ENCODE data around the gene TRMT5.

Gene TRMT5

DNA sequence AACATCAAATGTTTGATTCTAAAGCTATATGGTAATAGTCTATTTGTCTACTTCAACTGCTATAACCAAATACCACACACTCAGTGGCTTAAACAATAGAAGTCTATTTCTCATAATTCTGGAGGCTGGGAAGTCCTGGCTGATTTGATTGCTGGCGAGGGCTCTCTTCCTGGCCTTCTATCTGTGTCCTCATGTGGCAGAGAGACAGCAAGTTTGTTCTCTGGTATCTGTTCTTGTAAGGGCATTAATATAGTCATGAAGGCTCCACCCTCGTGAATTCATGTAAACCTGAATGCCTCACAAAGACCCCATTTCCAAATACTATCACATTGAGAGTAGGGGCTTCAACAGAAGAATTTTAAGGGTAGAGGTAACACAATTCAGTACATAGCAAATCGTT lies 34.1 kb downstream of the TRMT5 start:
- ChIA-PET CTCF (no interaction called here), POLR2A (no interaction called here)
- DNase-seq: no peak
- 100% methylated on average over 2 of the region's 3 CpGs for WGBS (ENCODE audit: insufficient coverage)
- H3K36me3 ChIP-seq (ENCODE audit: control insufficient read depth in 4 of 4, insufficient read depth in 4 of 4, low read length in 3 of 4): peaks cover 0 to 4% (median 2%) of the 10 kb centered on the region in 4 experiments
- no peaks in the 10 kb centered on the region for H3K4me1 ChIP-seq (ENCODE audit: control extremely low read depth in 1 of 4, control insufficient read depth in 4 of 4, insufficient read depth in 4 of 4, low read length in 3 of 4)
- no peaks in the 10 kb centered on the region for H3K27me3 ChIP-seq (replicated peaks in 2 of 5; ENCODE audit: control insufficient read depth in 4 of 5, insufficient read depth in 5 of 5, low read length in 4 of 5)
- H3K27ac ChIP-seq (ENCODE audit: insufficient read depth in 1 of 2, low read depth in 1 of 2, low read length in 2 of 2, poor library complexity in 1 of 2, severe bottlenecking in 2 of 2): no peak overlapping the region
- no peaks in the 10 kb centered on the region for H3K9me3 ChIP-seq (ENCODE audit: control extremely low read depth in 1 of 5, control insufficient read depth in 4 of 5, insufficient read depth in 2 of 5, low read depth in 1 of 5, low read length in 4 of 5)
- H3K4me3 ChIP-seq (ENCODE audit: control insufficient read depth in 1 of 7, extremely low read depth in 1 of 7, insufficient read depth in 4 of 7, low read depth in 2 of 7, low read length in 6 of 7): no peak overlapping the region

DNA sequence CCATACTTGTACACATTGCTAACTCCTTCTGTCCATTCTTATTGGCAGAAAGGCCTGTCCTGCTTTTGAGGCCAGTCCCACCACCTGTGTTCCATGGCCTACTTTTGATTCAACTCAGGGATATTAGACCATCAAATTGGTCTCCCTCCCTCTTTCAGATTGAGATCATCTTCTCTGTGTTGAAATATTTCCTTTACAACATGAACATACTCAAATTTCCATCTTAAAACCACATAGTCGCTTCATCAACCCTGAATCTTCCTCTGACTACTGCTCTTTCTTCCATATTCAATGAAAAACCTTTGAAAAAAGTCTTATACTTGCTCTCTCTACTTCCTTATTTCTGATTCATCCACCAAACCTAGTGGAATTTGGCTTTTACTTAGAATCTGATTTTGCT lies 34.9 kb downstream of the TRMT5 start:
- ChIA-PET CTCF (no interaction called here), POLR2A (no interaction called here)
- H3K27me3 ChIP-seq (replicated peaks in 2 of 5; ENCODE audit: control insufficient read depth in 4 of 5, insufficient read depth in 5 of 5, low read length in 4 of 5): no peaks in the 10 kb centered on the region
- H3K27ac ChIP-seq (ENCODE audit: insufficient read depth in 1 of 2, low read depth in 1 of 2, low read length in 2 of 2, poor library complexity in 1 of 2, severe bottlenecking in 2 of 2): no peak overlapping the region
- no peaks in the 10 kb centered on the region for H3K9me3 ChIP-seq (ENCODE audit: control extremely low read depth in 1 of 5, control insufficient read depth in 4 of 5, insufficient read depth in 2 of 5, low read depth in 1 of 5, low read length in 4 of 5)
- H3K4me1 ChIP-seq (ENCODE audit: control extremely low read depth in 1 of 4, control insufficient read depth in 4 of 4, insufficient read depth in 4 of 4, low read length in 3 of 4): no peaks in the 10 kb centered on the region
- no peak overlapping the region for H3K4me3 ChIP-seq (ENCODE audit: control insufficient read depth in 1 of 7, extremely low read depth in 1 of 7, insufficient read depth in 4 of 7, low read depth in 2 of 7, low read length in 6 of 7)
- H3K36me3 ChIP-seq (ENCODE audit: control insufficient read depth in 4 of 4, insufficient read depth in 4 of 4, low read length in 3 of 4): peaks cover 0 to 4% (median 2%) of the 10 kb centered on the region in 4 experiments
- WGBS (ENCODE audit: insufficient coverage): 100% methylated on average over 1 of the region's 1 CpG
- DNase-seq: peak in 2 of 3 donors; percentile 6 to 7

DNA sequence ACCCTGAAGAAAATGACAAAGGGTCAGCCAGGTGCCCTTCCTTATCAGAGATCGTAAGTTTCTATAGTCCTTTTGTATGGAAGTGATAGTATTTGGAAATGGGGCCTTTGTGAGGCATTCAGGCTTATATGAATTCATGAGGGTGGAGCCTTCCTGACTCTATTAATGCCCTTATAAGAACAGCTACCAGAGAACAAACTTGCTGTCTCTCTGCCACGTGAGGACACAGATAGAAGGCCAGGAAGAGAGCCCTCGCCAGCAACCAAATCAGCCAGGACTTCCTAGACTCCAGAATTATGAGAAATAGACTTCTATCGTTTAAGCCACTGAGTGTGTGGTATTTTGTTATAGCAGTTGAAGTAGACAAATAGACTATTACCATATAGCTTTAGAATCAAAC lies 36.7 kb downstream of the TRMT5 start:
- H3K9me3 ChIP-seq (ENCODE audit: control extremely low read depth in 1 of 5, control insufficient read depth in 4 of 5, insufficient read depth in 2 of 5, low read depth in 1 of 5, low read length in 4 of 5): no peaks in the 10 kb centered on the region
- H3K4me3 ChIP-seq (ENCODE audit: control insufficient read depth in 1 of 7, extremely low read depth in 1 of 7, insufficient read depth in 4 of 7, low read depth in 2 of 7, low read length in 6 of 7): no peak overlapping the region
- POLR2A ChIA-PET: no interaction called here
- CTCF ChIA-PET: no interaction called here
- H3K27ac ChIP-seq (ENCODE audit: insufficient read depth in 1 of 2, low read depth in 1 of 2, low read length in 2 of 2, poor library complexity in 1 of 2, severe bottlenecking in 2 of 2): no peak overlapping the region
- H3K4me1 ChIP-seq (ENCODE audit: control extremely low read depth in 1 of 4, control insufficient read depth in 4 of 4, insufficient read depth in 4 of 4, low read length in 3 of 4): no peaks in the 10 kb centered on the region
- no peaks in the 10 kb centered on the region for H3K27me3 ChIP-seq (replicated peaks in 2 of 5; ENCODE audit: control insufficient read depth in 4 of 5, insufficient read depth in 5 of 5, low read length in 4 of 5)
- 100% methylated on average over 2 of the region's 4 CpGs for WGBS (ENCODE audit: insufficient coverage)
- no peak for DNase-seq
- peaks cover 0 to 4% (median 2%) of the 10 kb centered on the region in 4 experiments for H3K36me3 ChIP-seq (ENCODE audit: control insufficient read depth in 4 of 4, insufficient read depth in 4 of 4, low read length in 3 of 4)

DNA sequence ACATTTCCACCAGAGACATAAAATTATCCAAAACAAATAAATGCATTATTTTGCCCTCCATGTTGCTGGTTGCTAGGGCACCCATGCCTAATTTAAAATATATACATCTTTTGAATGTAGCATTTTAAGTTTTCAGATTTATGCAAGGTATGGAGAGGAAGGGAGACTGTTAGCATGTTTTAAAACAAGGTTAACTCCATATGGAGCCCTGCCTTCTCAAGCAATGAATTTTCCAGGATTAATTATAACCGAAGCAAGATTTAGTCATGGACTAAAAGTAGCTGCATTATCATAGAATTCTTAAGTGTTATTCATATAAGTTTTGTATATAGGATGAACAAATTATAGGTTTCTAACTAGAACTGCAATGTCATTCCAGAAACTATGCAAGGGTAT lies 37.2 kb downstream of the TRMT5 start:
- DNase-seq: no peak
- CTCF ChIA-PET: no interaction called here

DNA sequence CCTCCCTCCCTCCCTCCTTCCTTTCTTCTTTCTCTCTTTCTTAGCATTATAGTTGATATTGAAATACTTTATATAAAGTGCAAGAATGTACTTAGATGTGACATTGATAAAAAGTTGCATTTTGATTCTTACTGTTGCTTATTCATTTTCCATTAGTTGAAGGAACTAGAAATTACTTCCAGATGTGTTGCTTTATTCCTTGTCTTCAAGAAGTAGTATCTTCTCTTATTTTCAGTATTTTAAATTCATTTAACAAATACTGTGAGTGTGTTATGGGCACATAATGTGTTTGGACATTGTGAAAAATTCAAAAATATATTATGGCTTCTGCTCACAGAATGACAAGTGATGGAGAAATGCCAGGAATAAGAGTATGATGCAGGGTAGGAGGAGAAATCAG lies 45.6 kb downstream of the TRMT5 start:
- H3K4me3 ChIP-seq (ENCODE audit: control insufficient read depth in 1 of 7, extremely low read depth in 1 of 7, insufficient read depth in 4 of 7, low read depth in 2 of 7, low read length in 6 of 7): no peak overlapping the region
- ChIA-PET CTCF (no interaction called here), POLR2A (no interaction called here)
- peaks cover 0 to 4% (median 3%) of the 10 kb centered on the region in 4 experiments for H3K36me3 ChIP-seq (ENCODE audit: control insufficient read depth in 4 of 4, insufficient read depth in 4 of 4, low read length in 3 of 4)
- DNase-seq: no peak
- no peaks in the 10 kb centered on the region for H3K27me3 ChIP-seq (replicated peaks in 2 of 5; ENCODE audit: control insufficient read depth in 4 of 5, insufficient read depth in 5 of 5, low read length in 4 of 5)
- no peak overlapping the region for H3K27ac ChIP-seq (ENCODE audit: insufficient read depth in 1 of 2, low read depth in 1 of 2, low read length in 2 of 2, poor library complexity in 1 of 2, severe bottlenecking in 2 of 2)
- no peaks in the 10 kb centered on the region for H3K9me3 ChIP-seq (ENCODE audit: control extremely low read depth in 1 of 5, control insufficient read depth in 4 of 5, insufficient read depth in 2 of 5, low read depth in 1 of 5, low read length in 4 of 5)
- no peaks in the 10 kb centered on the region for H3K4me1 ChIP-seq (ENCODE audit: control extremely low read depth in 1 of 4, control insufficient read depth in 4 of 4, insufficient read depth in 4 of 4, low read length in 3 of 4)

More for the DNA sequence above, 37.2 kb downstream of the TRMT5 start:
- POLR2A ChIA-PET: interaction anchor here (0.6 kb wide), 1 partner anchor 17 kb away, joined by 3 read pairs; no protein-coding TSS in a partner anchor
- Histone ChIP-seq H3K9me3 (ENCODE audit: control extremely low read depth in 1 of 5, control insufficient read depth in 4 of 5, insufficient read depth in 2 of 5, low read depth in 1 of 5, low read length in 4 of 5) (no peaks in the 10 kb centered on the region), H3K27me3 (replicated peaks in 2 of 5; ENCODE audit: control insufficient read depth in 4 of 5, insufficient read depth in 5 of 5, low read length in 4 of 5) (no peaks in the 10 kb centered on the region), H3K27ac (ENCODE audit: insufficient read depth in 1 of 2, low read depth in 1 of 2, low read length in 2 of 2, poor library complexity in 1 of 2, severe bottlenecking in 2 of 2) (no peak overlapping the region), H3K4me1 (ENCODE audit: control extremely low read depth in 1 of 4, control insufficient read depth in 4 of 4, insufficient read depth in 4 of 4, low read length in 3 of 4) (no peaks in the 10 kb centered on the region), H3K36me3 (ENCODE audit: control insufficient read depth in 4 of 4, insufficient read depth in 4 of 4, low read length in 3 of 4) (peaks cover 0 to 4% (median 2%) of the 10 kb centered on the region in 4 experiments), H3K4me3 (ENCODE audit: control insufficient read depth in 1 of 7, extremely low read depth in 1 of 7, insufficient read depth in 4 of 7, low read depth in 2 of 7, low read length in 6 of 7) (no peak overlapping the region)
- WGBS (ENCODE audit: insufficient coverage): no CpG with 5 or more reads among the region's 1 CpG

DNA sequence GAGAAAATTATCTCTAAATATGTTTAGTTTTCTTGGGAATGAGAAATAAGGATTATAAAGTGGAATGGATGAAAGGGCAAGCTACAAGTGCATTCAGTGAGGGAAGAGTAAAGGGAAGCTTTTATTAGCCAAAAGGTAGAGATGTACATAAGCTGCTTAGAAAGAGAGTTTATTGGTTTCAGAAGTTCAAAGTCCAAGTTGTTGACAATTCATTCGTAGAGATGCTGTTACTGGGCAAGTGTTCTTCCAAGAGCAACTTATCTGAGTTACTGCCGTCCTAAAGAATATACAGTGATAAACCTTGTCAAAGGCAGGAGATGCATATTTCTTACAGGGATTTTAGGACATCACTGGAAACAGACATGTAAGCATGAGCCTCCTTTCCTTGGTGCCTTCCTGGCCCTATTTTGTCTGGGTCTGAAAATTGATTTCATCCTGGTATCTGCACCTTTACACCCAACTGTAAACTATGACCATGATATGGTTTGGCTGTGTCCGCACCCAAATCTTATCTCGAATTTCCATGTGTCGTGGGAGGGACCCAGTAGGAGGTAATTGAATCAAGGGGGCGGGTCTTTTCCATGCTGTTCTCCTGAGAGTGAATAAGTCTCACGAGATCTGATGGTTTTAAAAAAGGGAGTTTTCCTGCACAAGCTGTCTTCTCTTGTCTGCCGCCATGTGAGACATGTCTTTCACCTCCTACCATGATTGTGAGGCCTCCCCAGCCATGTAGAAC lies 46.8 kb downstream of the TRMT5 start:
- H3K27me3 ChIP-seq (replicated peaks in 2 of 5; ENCODE audit: control insufficient read depth in 4 of 5, insufficient read depth in 5 of 5, low read length in 4 of 5): no peaks in the 10 kb centered on the region
- 93% methylated on average over 7 of the region's 8 CpGs for WGBS (ENCODE audit: insufficient coverage)
- H3K36me3 ChIP-seq (ENCODE audit: control insufficient read depth in 4 of 4, insufficient read depth in 4 of 4, low read length in 3 of 4): peaks cover 0 to 4% (median 3%) of the 10 kb centered on the region in 4 experiments
- POLR2A ChIA-PET: no interaction called here
- CTCF ChIA-PET: no interaction called here
- DNase-seq: no peak
- no peaks in the 10 kb centered on the region for H3K4me1 ChIP-seq (ENCODE audit: control extremely low read depth in 1 of 4, control insufficient read depth in 4 of 4, insufficient read depth in 4 of 4, low read length in 3 of 4)
- no peak overlapping the region for H3K27ac ChIP-seq (ENCODE audit: insufficient read depth in 1 of 2, low read depth in 1 of 2, low read length in 2 of 2, poor library complexity in 1 of 2, severe bottlenecking in 2 of 2)
- H3K4me3 ChIP-seq (ENCODE audit: control insufficient read depth in 1 of 7, extremely low read depth in 1 of 7, insufficient read depth in 4 of 7, low read depth in 2 of 7, low read length in 6 of 7): no peak overlapping the region
- H3K9me3 ChIP-seq (ENCODE audit: control extremely low read depth in 1 of 5, control insufficient read depth in 4 of 5, insufficient read depth in 2 of 5, low read depth in 1 of 5, low read length in 4 of 5): no peaks in the 10 kb centered on the region

DNA sequence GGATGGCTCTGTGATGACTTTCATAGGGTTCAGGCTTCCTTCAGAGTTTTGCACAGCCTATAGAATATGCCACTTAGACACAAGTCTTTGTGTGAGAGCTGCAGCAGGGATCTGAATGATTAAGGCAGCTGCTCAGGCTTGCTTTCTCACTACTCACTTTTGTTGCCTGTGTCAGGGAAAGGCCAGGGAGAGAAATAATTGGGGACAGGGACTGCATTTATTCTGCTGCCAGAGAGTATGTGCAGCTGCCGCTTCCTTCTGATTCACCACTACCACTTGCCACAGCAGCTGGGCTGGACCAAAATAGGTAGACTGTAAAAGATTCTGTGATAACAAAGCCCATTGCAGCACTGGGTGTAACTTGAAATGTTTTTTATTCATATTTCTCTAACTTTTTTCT lies 49.7 kb downstream of the TRMT5 start:
- CTCF ChIA-PET: no interaction called here
- Histone ChIP-seq H3K4me1 (ENCODE audit: control extremely low read depth in 1 of 4, control insufficient read depth in 4 of 4, insufficient read depth in 4 of 4, low read length in 3 of 4) (no peaks in the 10 kb centered on the region), H3K9me3 (ENCODE audit: control extremely low read depth in 1 of 5, control insufficient read depth in 4 of 5, insufficient read depth in 2 of 5, low read depth in 1 of 5, low read length in 4 of 5) (no peaks in the 10 kb centered on the region), H3K4me3 (ENCODE audit: control insufficient read depth in 1 of 7, extremely low read depth in 1 of 7, insufficient read depth in 4 of 7, low read depth in 2 of 7, low read length in 6 of 7) (no peak overlapping the region), H3K27me3 (replicated peaks in 2 of 5; ENCODE audit: control insufficient read depth in 4 of 5, insufficient read depth in 5 of 5, low read length in 4 of 5) (no peaks in the 10 kb centered on the region), H3K36me3 (ENCODE audit: control insufficient read depth in 4 of 4, insufficient read depth in 4 of 4, low read length in 3 of 4) (peaks cover 0 to 4% (median 4%) of the 10 kb centered on the region in 4 experiments), H3K27ac (ENCODE audit: insufficient read depth in 1 of 2, low read depth in 1 of 2, low read length in 2 of 2, poor library complexity in 1 of 2, severe bottlenecking in 2 of 2) (no peak overlapping the region)
- no peak for DNase-seq
- POLR2A ChIA-PET: no interaction called here
- 100% methylated on average over 1 of the region's 1 CpG for WGBS (ENCODE audit: insufficient coverage)
